Measurements from ENCODE around the gene KSR2.

KSR2 gene

DNA sequence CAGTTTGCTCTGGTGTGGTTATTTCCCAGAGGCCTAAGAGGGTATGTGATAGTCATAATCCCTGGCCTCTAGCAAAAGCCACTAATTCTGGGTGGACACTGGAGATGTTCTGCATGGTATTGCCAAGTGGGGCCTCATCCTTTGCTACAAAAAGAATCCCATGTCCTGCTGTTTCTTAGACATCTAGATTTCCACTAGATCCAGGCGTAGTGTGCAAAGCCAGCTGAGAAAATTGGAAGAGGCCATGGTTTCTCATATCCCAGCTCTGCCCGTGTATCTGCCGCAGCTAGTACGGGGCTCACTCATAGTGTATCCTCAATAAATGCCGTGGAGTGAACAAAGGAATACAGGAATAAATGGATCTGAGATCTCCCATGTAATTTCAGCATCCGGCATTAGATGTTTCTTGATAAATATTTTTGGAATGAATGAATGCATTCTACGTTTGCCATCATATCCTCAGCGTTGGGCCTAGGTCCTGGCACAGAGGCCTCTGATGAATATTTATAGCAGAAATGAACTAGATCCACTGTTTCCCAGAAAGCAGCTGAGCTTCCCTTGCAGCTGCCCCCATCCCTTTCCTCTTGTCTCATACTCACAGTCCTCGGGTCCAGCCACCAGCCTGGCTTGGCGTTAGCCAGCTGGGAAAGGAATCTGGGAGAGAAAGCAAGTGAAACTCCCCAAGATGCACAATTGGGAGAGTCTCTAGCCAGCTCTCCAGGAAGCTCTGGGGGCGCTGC, 531.1 kb downstream of the KSR2 start:
- no peak for DNase-seq (ENCODE audit: low read depth, low spot score)
- no peak overlapping the region for H3K4me3 ChIP-seq (ENCODE audit: low read length)

DNA sequence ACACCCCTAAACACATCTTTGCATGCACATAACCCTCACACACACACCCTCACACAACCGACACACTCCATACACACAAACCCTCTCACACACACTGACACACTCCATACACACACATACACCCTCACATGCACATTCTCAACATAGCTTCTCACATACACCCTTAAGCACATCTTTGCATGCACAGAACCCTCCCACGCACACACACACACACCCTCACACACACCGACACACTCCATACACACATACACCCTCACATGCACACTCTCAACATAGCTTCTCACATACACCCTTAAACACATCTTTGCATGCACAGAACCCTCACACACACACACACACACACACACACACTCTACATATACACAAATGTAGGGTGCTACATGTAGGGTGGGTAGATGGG, 534.9 kb downstream of the KSR2 start:
- DNase-seq (ENCODE audit: low read depth, low spot score), result no peak
- no peak overlapping the region for H3K4me3 ChIP-seq (ENCODE audit: low read length)

DNA sequence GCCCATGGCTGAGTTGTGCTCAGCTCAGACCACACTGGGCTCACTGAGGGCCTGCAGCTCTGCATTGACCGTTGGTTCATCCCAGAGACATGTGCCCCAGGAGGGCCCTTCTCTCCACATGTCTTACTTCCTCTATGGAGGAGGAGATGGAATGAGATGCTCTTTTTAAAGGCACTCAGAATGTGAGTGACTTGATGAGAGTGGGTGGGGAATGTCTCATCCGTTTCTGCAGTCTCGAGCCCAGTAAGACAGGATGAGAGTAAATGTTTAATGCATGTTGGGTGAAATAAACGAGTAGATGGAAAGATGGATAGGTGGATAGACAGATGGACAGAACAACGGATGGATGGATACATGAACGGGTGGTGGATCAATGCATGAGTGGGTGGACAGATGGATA, 538.5 kb downstream of the KSR2 start:
- DNase-seq (ENCODE audit: low read depth, low spot score), result no peak
- no peak overlapping the region for H3K4me3 ChIP-seq (ENCODE audit: low read length)

DNA sequence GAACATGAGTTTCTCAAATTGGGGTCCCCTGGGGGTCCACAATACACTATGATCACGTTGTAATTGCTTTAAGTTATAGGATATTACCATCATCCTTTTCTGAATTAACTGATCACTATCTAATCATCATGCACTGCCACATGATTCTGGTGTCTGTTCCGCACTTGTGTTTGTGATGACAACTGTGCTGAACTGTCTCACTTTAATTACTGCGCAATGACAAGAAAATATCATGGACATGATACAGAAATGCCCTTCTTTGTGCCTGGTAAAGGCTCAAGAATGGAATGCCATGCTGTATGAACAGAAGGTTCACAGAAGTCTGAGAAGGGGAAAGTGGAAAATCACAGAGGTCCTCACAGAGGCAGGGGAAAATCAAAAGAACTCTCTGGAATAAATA, 541.6 kb downstream of the KSR2 start:
- H3K4me3 ChIP-seq (ENCODE audit: low read length), result no peak overlapping the region
- DNase-seq (ENCODE audit: low read depth, low spot score), result no peak

DNA sequence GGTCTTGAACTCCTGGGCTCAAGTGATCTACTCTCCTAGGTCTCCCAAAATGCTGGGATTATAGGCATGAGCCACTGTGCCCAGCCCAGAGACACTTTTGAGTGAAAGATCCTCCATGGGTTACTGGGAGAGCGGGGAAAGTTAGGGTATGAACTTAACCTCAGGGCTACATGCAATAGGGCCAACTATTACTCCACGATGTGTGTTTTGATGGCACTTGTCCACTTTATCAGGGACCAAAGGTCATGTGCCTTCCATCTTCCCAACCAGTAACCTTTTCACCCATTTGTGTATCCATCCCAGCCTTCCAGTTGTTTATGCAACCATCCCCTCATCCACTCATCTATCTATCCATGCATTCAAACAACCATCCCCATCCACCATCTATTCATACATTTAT, 546.8 kb downstream of the KSR2 start:
- no peak for DNase-seq (ENCODE audit: low read depth, low spot score)
- no peak overlapping the region for H3K4me3 ChIP-seq (ENCODE audit: low read length)

DNA sequence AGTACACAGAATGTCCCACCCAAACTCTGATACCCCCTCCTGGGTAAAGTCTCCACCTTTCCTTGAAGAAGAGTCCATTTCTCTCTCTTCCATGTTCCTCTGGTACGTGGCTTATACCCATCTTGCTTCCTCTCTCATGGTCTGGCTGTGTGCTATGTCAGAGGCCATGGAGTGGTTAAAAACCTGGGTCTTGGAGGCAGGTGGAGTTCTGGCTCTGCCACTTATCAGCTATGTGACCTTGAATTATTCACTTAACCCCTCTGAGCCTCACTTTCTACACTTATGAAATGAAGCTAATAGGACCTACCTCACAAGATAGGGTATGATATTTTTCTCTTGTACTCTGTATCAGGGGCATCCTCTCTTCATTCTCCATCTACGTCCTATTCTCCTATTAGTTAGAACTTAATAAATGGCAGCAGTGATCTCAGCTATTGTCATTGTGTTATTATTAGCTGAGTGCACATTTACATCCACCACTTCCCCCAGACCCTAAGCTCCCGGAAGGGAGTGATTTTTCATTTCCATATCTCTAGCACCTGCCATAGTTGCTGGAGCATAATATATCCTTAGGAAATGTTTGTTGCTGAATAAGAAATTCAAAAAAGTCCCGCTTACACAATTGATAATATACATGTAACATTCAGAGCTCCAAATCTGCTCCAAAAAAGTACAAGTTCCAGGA, 547.6 kb downstream of the KSR2 start:
- H3K4me3 ChIP-seq (ENCODE audit: low read length), result no peak overlapping the region
- no peak for DNase-seq (ENCODE audit: low read depth, low spot score)

DNA sequence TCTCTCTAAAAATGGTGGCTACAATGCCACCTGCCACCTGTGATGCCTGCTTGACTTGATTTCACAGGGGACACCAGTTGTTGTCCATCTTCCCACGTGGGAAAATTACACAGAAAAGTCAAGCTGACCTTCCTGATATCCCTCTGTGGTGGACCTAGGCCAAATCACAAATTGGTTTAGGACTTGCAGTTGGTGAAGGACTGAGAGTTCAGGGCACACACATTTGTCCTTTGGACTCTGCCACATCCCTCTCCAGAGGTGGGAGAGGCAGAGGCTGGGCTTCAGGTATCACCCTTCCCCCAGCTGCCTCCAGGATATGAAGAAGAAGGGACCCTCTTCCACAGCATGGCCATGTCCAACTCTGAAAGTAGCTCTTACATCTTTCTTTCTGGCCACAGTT, 551.8 kb downstream of the KSR2 start:
- no peak overlapping the region for H3K4me3 ChIP-seq (ENCODE audit: low read length)
- no peak for DNase-seq (ENCODE audit: low read depth, low spot score)

DNA sequence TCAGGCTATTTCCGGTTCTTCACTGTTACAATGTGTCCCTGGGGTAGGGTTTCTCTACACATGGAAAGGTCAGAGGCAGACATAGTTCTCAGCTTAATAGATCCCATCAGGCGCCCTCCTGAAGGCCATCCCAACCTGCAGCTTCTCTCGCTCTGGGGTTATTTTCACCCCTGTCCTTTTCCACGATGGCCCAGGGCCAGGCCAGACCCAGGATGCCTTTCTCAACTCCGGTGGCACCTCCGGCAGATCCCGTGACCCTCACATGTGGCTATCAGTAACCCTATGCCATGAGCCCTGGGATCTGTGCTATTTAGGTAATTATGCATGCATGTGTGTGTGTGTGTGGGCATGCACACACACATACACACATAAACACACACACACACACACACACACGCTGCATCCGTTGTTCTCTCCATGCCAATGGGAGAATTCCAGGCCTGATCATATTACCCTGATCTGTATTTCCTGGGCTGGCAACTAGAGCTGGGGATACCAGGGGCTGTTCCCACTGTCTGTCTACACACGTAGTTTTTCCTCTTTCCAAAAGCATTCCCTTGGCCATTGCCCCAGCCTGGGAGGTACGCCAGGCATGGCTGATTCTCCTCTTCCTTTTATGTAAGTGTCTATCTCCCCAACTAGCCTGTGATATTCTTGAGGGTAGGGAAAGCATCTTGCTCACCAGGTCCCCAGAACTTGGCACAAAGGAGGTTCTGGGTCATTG, 556.2 kb downstream of the KSR2 start:
- H3K4me3 ChIP-seq (ENCODE audit: low read length), result no peak overlapping the region
- no peak for DNase-seq (ENCODE audit: low read depth, low spot score)

DNA sequence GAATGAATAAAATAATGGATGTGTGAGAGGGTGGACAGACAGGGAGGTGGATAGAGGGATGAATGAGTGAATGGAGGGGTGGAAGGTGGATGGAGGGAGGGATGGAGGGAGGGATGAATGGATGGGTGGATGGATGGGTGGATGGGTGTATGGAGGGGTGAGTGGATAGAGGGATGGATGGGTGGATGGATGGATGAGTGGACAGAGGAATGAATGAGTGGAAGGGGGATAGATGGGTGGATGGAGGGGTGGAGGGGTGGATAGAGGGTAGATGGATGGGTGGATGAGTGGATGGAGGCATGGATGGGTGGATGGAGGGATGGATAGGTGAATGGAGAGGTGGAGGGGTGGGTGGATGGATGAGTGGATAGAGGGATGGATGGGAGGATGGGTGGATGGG, 559.5 kb downstream of the KSR2 start:
- DNase-seq (ENCODE audit: low read depth, low spot score), result no peak
- H3K4me3 ChIP-seq (ENCODE audit: low read length), result no peak overlapping the region

DNA sequence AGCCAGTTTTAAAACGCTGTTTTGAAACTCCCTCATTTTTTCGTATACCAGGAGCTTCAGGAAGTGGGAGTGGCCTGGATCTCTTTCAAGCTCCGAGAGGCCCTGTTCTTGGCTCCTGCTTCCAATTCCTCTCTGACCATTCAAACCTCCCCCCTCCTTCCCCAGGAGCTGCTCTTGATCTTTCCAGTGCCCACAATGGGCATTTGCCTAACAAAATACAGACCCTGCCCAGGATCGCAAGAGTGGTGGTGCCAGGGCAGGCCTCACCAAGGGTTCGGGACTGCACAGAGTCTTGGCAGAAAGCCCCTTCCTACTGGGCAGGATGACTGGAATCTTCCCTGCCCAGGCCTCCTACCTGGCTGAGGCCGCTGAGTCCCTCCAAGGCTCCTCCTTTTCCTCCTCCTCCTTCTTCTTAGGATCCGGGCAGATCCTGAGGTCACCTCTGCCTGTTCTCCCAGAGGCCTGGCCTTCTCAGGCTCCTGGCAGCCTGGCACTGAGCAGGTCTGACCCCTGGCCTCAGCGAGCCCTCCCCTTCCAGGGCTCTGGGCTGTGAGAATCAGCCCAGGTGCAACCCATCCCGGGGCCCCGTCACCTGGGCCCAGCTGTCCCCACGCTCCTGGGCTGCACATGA, 560.5 kb downstream of the KSR2 start:
- DNase-seq (ENCODE audit: low read depth, low spot score), result no peak
- H3K4me3 ChIP-seq (ENCODE audit: low read length), result no peak overlapping the region

DNA sequence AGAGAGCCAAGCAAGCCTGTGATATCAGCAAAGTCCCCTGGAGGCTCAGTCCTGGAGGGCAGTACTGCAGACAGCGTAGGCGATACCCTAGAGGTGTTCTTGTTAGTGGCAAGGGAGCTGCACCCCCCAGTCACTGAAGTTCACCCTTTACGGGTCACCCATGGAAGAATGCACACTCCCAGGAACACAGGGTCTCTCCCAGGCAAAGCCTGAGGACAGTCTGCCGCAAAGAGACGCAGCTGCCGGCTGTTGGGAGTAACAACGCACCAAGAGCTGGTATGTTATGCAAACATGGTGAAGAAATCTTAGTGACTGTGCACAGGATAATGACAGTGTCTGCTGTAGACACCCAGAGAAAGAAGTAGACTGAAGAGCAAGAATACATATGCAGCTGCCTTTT, 563.9 kb downstream of the KSR2 start:
- no peak overlapping the region for H3K4me3 ChIP-seq (ENCODE audit: low read length)
- no peak for DNase-seq (ENCODE audit: low read depth, low spot score)

DNA sequence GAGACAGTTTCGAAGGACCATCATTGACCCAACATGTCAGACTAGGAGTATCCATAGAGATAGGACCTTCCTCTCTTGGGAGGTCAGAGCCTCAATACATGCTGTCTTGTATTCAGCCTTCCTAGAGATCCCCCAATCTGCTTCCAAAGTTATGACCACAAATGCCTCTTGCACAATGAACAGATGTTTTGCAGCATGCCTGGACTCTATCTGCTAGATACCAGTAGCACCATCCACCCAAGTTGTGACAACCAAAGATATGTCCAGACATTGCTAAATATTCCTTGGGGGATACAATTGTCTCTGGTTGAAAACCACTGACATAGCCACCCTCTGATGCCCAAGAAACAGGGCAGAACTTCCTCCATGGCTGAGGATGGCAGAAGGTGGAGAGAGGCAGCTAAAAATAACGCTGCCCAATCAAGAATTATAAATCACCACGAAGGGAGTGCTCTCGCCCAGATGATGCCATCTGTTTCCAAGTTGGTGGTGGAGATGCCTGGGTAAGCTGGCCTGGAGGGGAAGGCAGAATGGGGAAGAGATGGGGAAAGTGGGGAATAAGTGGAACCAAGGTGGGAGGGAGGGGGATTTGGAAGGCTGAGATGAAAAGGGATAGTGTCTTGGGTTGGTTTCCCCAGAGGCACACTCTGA, 564.5 kb downstream of the KSR2 start:
- DNase-seq (ENCODE audit: low read depth, low spot score), result no peak
- H3K4me3 ChIP-seq (ENCODE audit: low read length), result no peak overlapping the region

DNA sequence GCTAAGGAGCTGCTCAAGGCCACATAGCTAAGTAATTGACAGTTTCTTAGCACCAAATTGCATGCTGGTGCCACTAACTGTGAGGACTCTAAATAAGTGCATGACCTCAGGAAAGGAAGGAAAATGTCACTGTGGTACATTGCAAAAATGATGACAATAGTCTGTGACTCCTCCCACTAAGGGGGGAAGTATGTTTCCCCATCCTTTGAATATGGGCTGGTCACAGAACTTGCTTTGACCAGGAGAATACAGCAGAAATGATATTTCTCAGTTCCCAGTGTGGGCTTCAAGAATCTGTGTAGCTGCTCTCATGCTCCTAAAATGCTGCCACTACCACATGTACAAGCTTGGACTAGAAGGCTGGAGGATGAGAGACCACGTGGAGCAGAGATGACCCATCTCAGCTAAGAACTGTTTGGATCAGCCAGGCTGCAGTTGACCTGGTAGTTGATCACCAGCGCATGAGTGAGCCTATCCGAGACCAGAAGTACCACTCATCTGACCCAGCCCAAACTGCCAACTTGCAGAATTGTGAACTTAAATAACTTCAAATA, 565.1 kb downstream of the KSR2 start:
- DNase-seq (ENCODE audit: low read depth, low spot score), result no peak

More for the DNA sequence above, 565.1 kb downstream of the KSR2 start:
- H3K4me3 ChIP-seq (ENCODE audit: low read length), result no peak overlapping the region

Data from Jurkat, Clone E6-1 (cell line).